Keratinocyte (primary cell): ENCODE measurements around the gene CALCR.

Experiments
- CTCF ChIP-seq, 3 experiments: IDR thresholded peaks in 1 of 3; conservative IDR thresholded peaks in 1 of 3; optimal IDR thresholded peaks in 1 of 3; 2 replicates in 2 of 3; 3 replicates in 1 of 3; pipeline versions ENCODE3 to v1.5.1; 2011; ENCODE audit warnings: low read length in 3 of 3, mild to moderate bottlenecking in 3 of 3, moderate library complexity in 2 of 3, control low read depth in 1 of 3, inconsistent platforms in 1 of 3; ENCODE audit not compliant: insufficient read depth in 2 of 3; ENCODE audit errors: extremely low read depth in 1 of 3
- EZH2 ChIP-seq: IDR thresholded peaks from one replicate; pipeline ENCODE4 v1.6.1; 2012; ENCODE audit warnings: inconsistent platforms, mild to moderate bottlenecking, low read length, moderate library complexity

GRCh38 chr7:93538061-93538460 is 36.5 kb downstream of the CALCR start:
- no peak for TF ChIP-seq CTCF (optimal IDR thresholded peaks at IDR 0.05 in 1 of 3, IDR thresholded peaks at IDR 0.05 in 1 of 3, conservative IDR thresholded peaks at IDR 0.05 in 1 of 3; ENCODE audit: extremely low read depth in 1 of 3, insufficient read depth in 2 of 3, low read length in 3 of 3)
- no peak for TF ChIP-seq EZH2
